Endodermal cell (in vitro differentiated cells): ENCODE results near the gene NR6A1. TPM values are rescaled to one million over a fixed set of nuclear protein-coding genes. Genes with fewer than 3 reads are reported as not detected.
A peak's percentile ranks its signal among the peaks of the same experiment; 100 is the strongest.

Experiments
- DNase-seq: peaks from one replicate; pipeline ENCODE4 v3.0.0-alpha.2; 2017
- H3K27ac ChIP-seq: 2 replicates; pipeline ENCODE4 v1.5.1; 2013; ENCODE audit warnings: mild to moderate bottlenecking, low read depth, low read length, moderate library complexity
- H3K27me3 ChIP-seq: 2 replicates; pipeline ENCODE4 v1.6.1; 2013; ENCODE audit warnings: mild to moderate bottlenecking, low read length, moderate library complexity; ENCODE audit not compliant: insufficient read depth, control insufficient read depth, poor library complexity, severe bottlenecking
- H3K36me3 ChIP-seq: 2 replicates; pipeline ENCODE4 v1.7.0; 2013; ENCODE audit warnings: mild to moderate bottlenecking, low read length, moderate library complexity; ENCODE audit not compliant: control insufficient read depth, insufficient read depth
- H3K4me1 ChIP-seq: one replicate; pipeline ENCODE4 v1.7.0; 2013; ENCODE audit warnings: low read length; ENCODE audit not compliant: control insufficient read depth, insufficient read depth
- H3K4me3 ChIP-seq: 2 replicates; pipeline ENCODE4 v1.5.1; 2013; ENCODE audit warnings: mild to moderate bottlenecking, low read length, moderate library complexity
- H3K9ac ChIP-seq: 2 replicates; pipeline ENCODE4 v1.6.1; 2013; ENCODE audit warnings: mild to moderate bottlenecking, low read length, moderate library complexity; ENCODE audit not compliant: poor library complexity, severe bottlenecking; ENCODE audit errors: extremely low read depth
- H3K9me3 ChIP-seq: 2 replicates; pipeline ENCODE4 v1.6.1; 2013; ENCODE audit warnings: mild to moderate bottlenecking, low read length, moderate library complexity; ENCODE audit not compliant: control insufficient read depth
- H3K27ac Mint-ChIP-seq: 2 replicates; pipeline ENCODE4 v1.8.0; 2020; ENCODE audit warnings: mixed read lengths
- H3K27me3 Mint-ChIP-seq: 2 replicates; pipeline ENCODE4 v1.8.0; 2021; ENCODE audit warnings: mild to moderate bottlenecking, mixed read lengths; ENCODE audit not compliant: insufficient read depth
- H3K36me3 Mint-ChIP-seq: 2 replicates; pipeline ENCODE4 v1.8.0; 2020; ENCODE audit warnings: low read depth, mixed read lengths
- H3K4me1 Mint-ChIP-seq: 2 replicates; pipeline ENCODE4 v1.8.0; 2020; ENCODE audit warnings: mixed read lengths
- H3K4me3 Mint-ChIP-seq: 2 replicates; pipeline ENCODE4 v1.8.0; 2020; ENCODE audit warnings: mild to moderate bottlenecking, moderate library complexity, mixed read lengths
- H3K9me3 Mint-ChIP-seq: 2 replicates; pipeline ENCODE4 v1.8.0; 2020; ENCODE audit warnings: mild to moderate bottlenecking, mixed read lengths
- CTCF ChIP-seq: fragments of 200-600 bp; sonication (generic); conservative IDR thresholded peaks from 2 replicates; pipeline ENCODE4 v1.5.0; 2021; ENCODE audit warnings: antibody characterized with exemption, mild to moderate bottlenecking
- WGBS, 2 experiments: methylation state at CpG; one replicate each; pipeline versions ENCODE4 v1.1.5 to v1.1.7; 2013; ENCODE audit warnings: missing lambda C conversion rate in 2 of 2, mixed read lengths in 1 of 2; ENCODE audit not compliant: insufficient coverage in 1 of 2, insufficient read length in 1 of 2; 5-methylcytosine and 5-hydroxymethylcytosine counted together
- total RNA-seq, 2 donors: library from RNA; stranded (reverse); fragmentation: NEBNext Ultra II Directional in 1 of 2; extraction: Animal tissue kit (Norgen Biotek cat#: 25700) in 1 of 2; gene quantifications; 2 replicates in 1 of 2; 3 replicates in 1 of 2; pipeline ENCODE4 v1.2.1, GENCODE V29; 2021

Gene NR6A1
- total RNA-seq, 2 donors from 2014 or later = 168 to 206 TPM

DNA sequence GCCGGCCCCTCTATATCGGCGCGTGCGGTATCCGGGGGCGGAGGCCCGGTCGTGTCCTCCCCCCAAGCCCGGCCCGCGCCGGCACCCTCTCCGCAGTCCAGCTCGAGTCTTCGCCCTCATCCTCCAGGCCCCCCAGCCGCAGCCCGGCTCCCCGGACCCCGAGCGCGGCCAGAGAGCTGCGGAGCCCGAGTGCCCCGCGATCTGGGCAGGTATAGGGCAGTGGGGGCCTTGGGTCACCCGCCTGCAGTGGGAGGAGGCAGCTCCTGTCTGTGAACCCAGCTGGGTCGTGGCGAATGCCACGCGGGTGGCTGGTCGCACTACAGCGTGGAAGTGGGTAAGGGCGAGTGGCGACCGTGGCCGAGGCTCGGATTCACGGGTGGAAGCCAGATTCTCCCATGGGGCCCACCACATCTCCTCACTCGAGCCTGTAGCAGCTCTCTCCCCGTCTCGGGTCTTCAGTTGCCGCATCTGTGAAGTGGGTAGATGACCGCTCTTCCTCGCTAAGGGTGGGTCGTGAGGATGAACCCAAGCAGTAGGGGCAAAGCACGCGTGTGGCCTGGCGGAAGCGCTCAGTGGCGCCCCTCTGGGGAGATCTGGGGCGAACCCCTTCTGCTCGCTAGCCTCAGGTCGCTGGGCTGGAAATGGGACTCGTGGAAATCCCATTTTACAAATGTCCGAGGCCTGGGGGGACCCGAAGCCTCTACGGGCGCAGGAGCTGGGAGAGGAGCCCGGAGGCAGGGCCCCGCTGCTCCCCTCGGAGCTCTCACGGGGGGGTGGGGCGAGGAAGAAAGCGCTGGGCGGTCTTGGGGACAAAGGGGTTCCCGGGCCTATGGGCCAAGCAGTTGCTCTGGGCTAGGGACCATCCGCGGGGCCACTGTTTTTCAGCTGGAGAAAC is 265.9 kb downstream of the NR6A1 start:
- H3K27me3 ChIP-seq = peaks cover 57% of the 10 kb centered on the region
- no peak overlapping the region for H3K4me3 ChIP-seq
- no peak overlapping the region for H3K9ac ChIP-seq

DNA sequence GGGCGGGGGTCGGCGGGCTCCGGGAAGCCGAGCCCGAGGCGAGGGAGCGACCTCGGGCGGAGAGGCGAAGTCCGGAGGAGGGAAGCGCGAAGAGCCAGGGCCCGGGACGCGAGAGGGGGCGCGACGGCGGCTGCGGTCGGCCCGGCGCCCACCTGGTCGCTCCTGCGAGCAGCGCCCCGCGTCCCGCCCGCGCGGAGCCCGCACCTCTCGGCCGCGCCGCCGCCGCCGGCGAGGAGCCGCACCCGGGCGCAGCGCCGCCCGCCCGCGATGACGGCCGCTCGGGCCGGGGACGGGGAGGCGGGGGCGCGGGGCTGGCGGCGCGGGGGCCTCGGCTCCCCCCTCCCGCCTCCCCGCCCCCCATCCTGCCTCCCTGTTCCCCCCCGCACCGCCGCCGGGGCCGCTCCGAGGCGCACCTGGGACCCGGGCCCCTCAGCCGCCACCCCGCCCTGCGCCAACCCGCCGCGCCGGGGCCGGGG is 266.5 kb downstream of the NR6A1 start:
- no peak for DNase-seq
- Mint-ChIP-seq H3K36me3 (no peaks in the 10 kb centered on the region), H3K9me3 (peaks cover 2% of the 10 kb centered on the region), H3K27ac (no peak overlapping the region), H3K4me1 (peaks cover 4% of the 10 kb centered on the region), H3K4me3 (no peak overlapping the region), H3K27me3 (peaks cover 62% of the 10 kb centered on the region)
- WGBS, 2 experiments = 2 to 3% methylated on average over 8 to 77 of the region's 81 CpGs
- TF ChIP-seq CTCF = no peak
- Histone ChIP-seq H3K4me1 (no peaks in the 10 kb centered on the region), H3K9me3 (no peaks in the 10 kb centered on the region), H3K36me3 (no peaks in the 10 kb centered on the region), H3K4me3 (no peak overlapping the region), H3K27ac (no peak overlapping the region), H3K9ac (no peak overlapping the region), H3K27me3 (peaks cover 57% of the 10 kb centered on the region)

More for the DNA sequence above, 265.9 kb downstream of the NR6A1 start:
- DNase-seq = peak; percentile 78
- 46 to 51% methylated on average over 29 to 69 of the region's 69 CpGs for WGBS, 2 experiments
- Mint-ChIP-seq H3K27me3 (peaks cover 59% of the 10 kb centered on the region), H3K4me1 (peaks cover 4% of the 10 kb centered on the region), H3K9me3 (peaks cover 2% of the 10 kb centered on the region), H3K4me3 (peak overlapping the region; percentile 43), H3K27ac (no peak overlapping the region), H3K36me3 (no peaks in the 10 kb centered on the region)
- H3K36me3 ChIP-seq = no peaks in the 10 kb centered on the region
- no peaks in the 10 kb centered on the region for H3K4me1 ChIP-seq
- peak; percentile 57 for TF ChIP-seq CTCF
- no peak overlapping the region for H3K27ac ChIP-seq
- no peaks in the 10 kb centered on the region for H3K9me3 ChIP-seq

DNA sequence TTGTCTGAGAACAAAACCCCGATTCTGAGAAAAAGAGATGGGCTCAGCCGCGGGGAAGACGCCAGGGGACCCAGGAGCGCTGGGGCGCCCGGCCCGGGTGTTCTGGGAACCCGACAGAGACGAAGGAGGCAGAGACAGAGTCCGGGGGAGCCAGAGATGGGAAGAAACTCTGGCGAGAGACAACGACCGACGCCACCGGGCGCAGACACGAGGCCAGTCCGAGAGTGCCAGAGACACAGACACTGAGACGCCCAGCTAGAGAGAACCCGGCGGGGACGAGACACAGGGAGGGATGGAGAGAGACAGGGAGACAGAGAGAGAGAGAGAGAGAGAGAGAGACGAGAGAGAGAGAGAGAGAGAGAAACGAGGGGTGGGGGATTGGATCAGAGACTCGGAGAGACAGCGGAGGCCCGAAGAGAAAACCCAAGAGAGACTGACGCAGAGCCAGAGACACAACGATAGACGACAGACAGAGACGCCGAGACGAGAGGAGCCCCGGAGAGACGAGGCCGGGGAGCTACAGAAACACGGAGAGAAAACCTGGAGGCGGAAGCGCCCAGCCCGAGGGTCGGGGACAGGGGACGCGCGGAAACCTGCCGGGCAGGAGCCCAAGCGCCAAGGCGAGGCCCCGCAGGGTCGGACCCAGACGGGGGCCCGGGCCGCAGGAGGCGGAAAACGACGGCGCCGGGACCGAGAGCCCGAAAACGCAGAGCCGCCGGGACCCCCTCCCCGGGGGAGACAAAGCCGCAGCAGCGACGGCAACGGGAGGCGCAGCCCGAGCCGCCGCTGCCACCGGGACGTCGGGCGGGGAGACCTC is 267.2 kb downstream of the NR6A1 start:
- Histone ChIP-seq H3K27ac (no peak overlapping the region), H3K4me1 (no peaks in the 10 kb centered on the region), H3K4me3 (no peak overlapping the region), H3K27me3 (peaks cover 57% of the 10 kb centered on the region), H3K9me3 (no peaks in the 10 kb centered on the region), H3K36me3 (no peaks in the 10 kb centered on the region), H3K9ac (no peak overlapping the region)
- TF ChIP-seq CTCF = no peak
- H3K27me3 Mint-ChIP-seq = peaks cover 63% of the 10 kb centered on the region
- 6 to 8% methylated on average over 44 to 76 of the region's 76 CpGs for WGBS, 2 experiments
- no peaks in the 10 kb centered on the region for H3K36me3 Mint-ChIP-seq
- peaks cover 2% of the 10 kb centered on the region for H3K9me3 Mint-ChIP-seq
- peaks cover 4% of the 10 kb centered on the region for H3K4me1 Mint-ChIP-seq
- peak overlapping the region; percentile 52 for H3K4me3 Mint-ChIP-seq
- no peak for DNase-seq
- H3K27ac Mint-ChIP-seq = no peak overlapping the region
